SIG-M5 treated with dmso at 0.1 percent for 504 hours (cell line): ENCODE results near the gene GRIN1.

Experiments used
- DNase-seq: peaks from one replicate; lab custom pipeline; 2025; ENCODE audit not compliant: unreplicated experiment; lab: John Stamatoyannopoulos, UW

The GRIN1 gene

GRCh38 chr9:137189297-137190295, 50.6 kb downstream of the GRIN1 start:
- DNase-seq: no peak

- DNase-seq: no peak
Observed at GRCh38 chr9:137190315-137190856, 51.4 kb downstream of the GRIN1 start.

- DNase-seq: no peak
Observed at GRCh38 chr9:137191245-137191644, 52.3 kb downstream of the GRIN1 start.

GRCh38 chr9:137191691-137192447, 52.9 kb downstream of the GRIN1 start:
- DNase-seq: no peak

- no peak for DNase-seq
Observed at GRCh38 chr9:137192448-137192780, 53.5 kb downstream of the GRIN1 start.

GRCh38 chr9:137192859-137193258, 53.9 kb downstream of the GRIN1 start:
- no peak for DNase-seq

GRCh38 chr9:137193771-137194170, 54.8 kb downstream of the GRIN1 start:
- DNase-seq: no peak

- no peak for DNase-seq
Observed at GRCh38 chr9:137194388-137194787, 55.4 kb downstream of the GRIN1 start.

- DNase-seq: no peak
Observed at GRCh38 chr9:137194909-137195308, 56.0 kb downstream of the GRIN1 start.

- DNase-seq: no peak
Observed at GRCh38 chr9:137195525-137196220, 56.7 kb downstream of the GRIN1 start.

- no peak for DNase-seq
Observed at GRCh38 chr9:137198051-137198901, 59.3 kb downstream of the GRIN1 start.

- DNase-seq: no peak
Observed at GRCh38 chr9:137198902-137199283, 59.9 kb downstream of the GRIN1 start.

- DNase-seq: no peak
Observed at GRCh38 chr9:137199411-137200121, 60.6 kb downstream of the GRIN1 start.

- peak; percentile 99 for DNase-seq
Observed at GRCh38 chr9:137200311-137201204, 61.6 kb downstream of the GRIN1 start, which contains the start of gene TPRN. Gene TPRN, minus strand, starts transcription at chr9:137200741. Its CDS starts 30 bp downstream, at chr9:137200711.

- DNase-seq: no peak
Observed at GRCh38 chr9:137201205-137201868, 62.4 kb downstream of the GRIN1 start.

GRCh38 chr9:137202966-137203365, 64.0 kb downstream of the GRIN1 start:
- DNase-seq: no peak

- no peak for DNase-seq
Observed at GRCh38 chr9:137204731-137205125, 65.8 kb downstream of the GRIN1 start.
